ENCODE data around the gene SPART.

GRCh38 chr13:36385489-36385888, 39.3 kb upstream of the SPART start:
- TF ChIP-seq CTCF (IDR thresholded peaks at IDR 0.05) (no peak), ZFX (IDR thresholded peaks at IDR 0.05; ENCODE audit: borderline replicate concordance) (no peak)
